Ovary (tissue), 9 donors: ENCODE measurements around the gene OCSTAMP. TPM values are rescaled to one million over a fixed set of nuclear protein-coding genes. Genes with fewer than 3 reads are reported as not detected.

ENCODE experiments used
- DNase-seq, 5 donors: peaks; one replicate each; pipeline ENCODE4 v3.0.0-alpha.2; 2019 to 2020
- H3K27ac ChIP-seq, 2 donors: fragments of 200-600 bp; one replicate each; pipeline versions ENCODE4 v1.5.1 to v1.8.0; 2019 to 2022
- H3K27me3 ChIP-seq: fragments of 200-600 bp; one replicate; pipeline ENCODE4 v1.8.0; 2022
- H3K36me3 ChIP-seq: fragments of 200-600 bp; sonication (generic); one replicate; pipeline ENCODE4 v1.5.1; 2019
- H3K4me1 ChIP-seq: one replicate; pipeline ENCODE4 v1.8.1; 2013; ENCODE audit warnings: mild to moderate bottlenecking, moderate library complexity; ENCODE audit not compliant: insufficient read depth
- H3K4me3 ChIP-seq: fragments of 200-600 bp; sonication (generic); one replicate; pipeline ENCODE4 v1.5.1; 2017
- H3K9me3 ChIP-seq, 2 donors: fragments of 200-600 bp in 1 of 2; sonication (generic) in 1 of 2; one replicate each; pipeline versions ENCODE4 v1.5.1 to v1.8.1; 2013 to 2019; ENCODE audit warnings: mild to moderate bottlenecking in 1 of 2, moderate library complexity in 1 of 2
- EP300 ChIP-seq: sonication (generic); formaldehyde crosslinking; IDR thresholded peaks from one replicate; pipeline ENCODE4 v1.6.1; 2017; ENCODE audit warnings: antibody characterized with exemption
- POLR2A ChIP-seq: fragments of 450-650 bp; IDR thresholded peaks from one replicate; pipeline ENCODE4 v1.6.1; 2017; ENCODE audit warnings: antibody characterized with exemption, mild to moderate bottlenecking, moderate library complexity
- WGBS, 3 donors: extraction: QIAGEN DNeasy Blood & Tissue Kit in 1 of 3; methylation state at CpG; one replicate each; pipeline versions ENCODE4 v1.1.5 to v1.1.7; 2013 to 2017; 5-methylcytosine and 5-hydroxymethylcytosine counted together
- intact Hi-C, 4 donors: fragments of 100-400 bp; cut with DNase I; formaldehyde crosslinking; loops; one replicate each; pipeline versions ENCODE4 v1.11.0 to v1.15.1; 2022 to 2023
- polyA plus RNA-seq, 2 donors: library from polyadenylated mRNA; stranded (reverse); fragments of 200-250 nt in 1 of 2; fragments of 350-450 nt in 1 of 2; fragmentation: Illumina TruSeq in 1 of 2; extraction: RNeasy Lipid Tissue Mini Kit (QIAGEN cat#74804) in 1 of 2; gene quantifications; one replicate each; pipeline ENCODE4 v1.2.3, GENCODE V29; 2013 to 2014
- total RNA-seq, 7 donors: library from RNA; depleted of rRNA in 2 of 7; stranded (reverse); fragments of >200 nt in 2 of 7; fragmentation: NEBNext Ultra II Directional in 3 of 7; extraction: Animal tissue kit (Norgen Biotek cat#: 25700) in 3 of 7; gene quantifications; one replicate each; pipeline versions ENCODE4 v1.1.0 to v1.2.4, GENCODE V29; 2016 to 2023
- TF ChIP-seq, protein P1 (sequence below), 3 donors: fragments of 450-650 bp in 2 of 3; fragments of 200-600 bp in 1 of 3; IDR thresholded peaks; one replicate each; pipeline versions ENCODE4 v1.5.1 to v1.8.0; 2016 to 2022; ENCODE audit warnings: antibody characterized with exemption in 3 of 3, mild to moderate bottlenecking in 1 of 3
- donor health status: DM: no; HTN: no; CAD: no; lungs with moderate emphysema.
- donor health status: DM: no; HTN: no; CAD: no.
- donor health status: Bipolar disorder and iron deficiency.
- donor health status: DM: yes; HTN: yes; CAD: no.
- donor health status: DM: no; HTN: no; CAD: no.
- donor health status: DM: yes; HTN: yes; CAD: no.

OCSTAMP gene
- total and polyA plus RNA-seq, 9 donors: 2.0 TPM; not detected in 8

DNA sequence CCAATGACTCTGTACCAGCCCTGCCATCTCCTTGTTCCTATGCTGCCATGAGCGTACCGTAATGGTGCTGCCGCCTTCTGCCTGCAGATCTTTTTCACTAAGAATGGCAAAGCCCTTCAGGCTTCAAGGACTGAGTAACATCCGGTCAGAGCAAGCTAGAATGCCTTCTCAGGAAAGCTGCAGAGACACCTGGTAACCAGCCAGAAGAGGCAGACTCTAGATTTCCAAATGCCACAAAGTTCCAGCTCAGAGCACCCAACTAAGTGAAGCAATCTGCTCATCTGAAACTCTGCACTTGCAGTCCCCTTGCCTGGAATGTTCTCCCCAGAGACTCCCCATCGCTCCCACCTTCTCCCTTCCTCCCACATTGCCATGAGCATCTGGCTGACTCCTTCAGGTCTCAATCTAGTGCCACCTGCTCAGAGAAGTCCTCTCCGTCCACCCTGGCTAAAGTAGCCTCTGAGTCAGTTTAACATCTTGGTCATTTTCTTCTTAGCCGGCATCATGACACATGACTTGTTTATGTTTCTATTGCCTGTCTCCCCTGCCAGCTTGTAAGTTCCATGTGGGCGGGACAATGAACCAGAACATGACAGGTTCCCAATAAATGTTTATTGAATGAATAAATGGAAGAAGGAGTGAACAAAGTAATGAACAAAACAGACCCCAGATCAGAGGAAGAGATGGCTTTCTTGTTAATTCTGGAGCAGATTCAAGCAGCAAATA, 6.9 kb upstream of the OCSTAMP start:
- Histone ChIP-seq H3K9me3 (no peaks in the 10 kb centered on the region), H3K27me3 (no peaks in the 10 kb centered on the region), H3K4me1 (peaks cover 2% of the 10 kb centered on the region), H3K36me3 (no peaks in the 10 kb centered on the region), H3K27ac (no peak overlapping the region), H3K4me3 (no peak overlapping the region)
- WGBS, 3 donors: 61 to 75% (median 63%) methylated on average over 8 of the region's 8 CpGs
- TF ChIP-seq, protein P1, sequence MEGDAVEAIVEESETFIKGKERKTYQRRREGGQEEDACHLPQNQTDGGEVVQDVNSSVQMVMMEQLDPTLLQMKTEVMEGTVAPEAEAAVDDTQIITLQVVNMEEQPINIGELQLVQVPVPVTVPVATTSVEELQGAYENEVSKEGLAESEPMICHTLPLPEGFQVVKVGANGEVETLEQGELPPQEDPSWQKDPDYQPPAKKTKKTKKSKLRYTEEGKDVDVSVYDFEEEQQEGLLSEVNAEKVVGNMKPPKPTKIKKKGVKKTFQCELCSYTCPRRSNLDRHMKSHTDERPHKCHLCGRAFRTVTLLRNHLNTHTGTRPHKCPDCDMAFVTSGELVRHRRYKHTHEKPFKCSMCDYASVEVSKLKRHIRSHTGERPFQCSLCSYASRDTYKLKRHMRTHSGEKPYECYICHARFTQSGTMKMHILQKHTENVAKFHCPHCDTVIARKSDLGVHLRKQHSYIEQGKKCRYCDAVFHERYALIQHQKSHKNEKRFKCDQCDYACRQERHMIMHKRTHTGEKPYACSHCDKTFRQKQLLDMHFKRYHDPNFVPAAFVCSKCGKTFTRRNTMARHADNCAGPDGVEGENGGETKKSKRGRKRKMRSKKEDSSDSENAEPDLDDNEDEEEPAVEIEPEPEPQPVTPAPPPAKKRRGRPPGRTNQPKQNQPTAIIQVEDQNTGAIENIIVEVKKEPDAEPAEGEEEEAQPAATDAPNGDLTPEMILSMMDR (IDR thresholded peaks at IDR 0.05): no peak
- TF ChIP-seq POLR2A (no peak), EP300 (no peak)
- intact Hi-C loops: loop anchor here in 1 of 4 donors (5.0 kb wide), 1 partner anchor 125 kb away; no protein-coding TSS in a partner anchor
- no peak for DNase-seq

DNA sequence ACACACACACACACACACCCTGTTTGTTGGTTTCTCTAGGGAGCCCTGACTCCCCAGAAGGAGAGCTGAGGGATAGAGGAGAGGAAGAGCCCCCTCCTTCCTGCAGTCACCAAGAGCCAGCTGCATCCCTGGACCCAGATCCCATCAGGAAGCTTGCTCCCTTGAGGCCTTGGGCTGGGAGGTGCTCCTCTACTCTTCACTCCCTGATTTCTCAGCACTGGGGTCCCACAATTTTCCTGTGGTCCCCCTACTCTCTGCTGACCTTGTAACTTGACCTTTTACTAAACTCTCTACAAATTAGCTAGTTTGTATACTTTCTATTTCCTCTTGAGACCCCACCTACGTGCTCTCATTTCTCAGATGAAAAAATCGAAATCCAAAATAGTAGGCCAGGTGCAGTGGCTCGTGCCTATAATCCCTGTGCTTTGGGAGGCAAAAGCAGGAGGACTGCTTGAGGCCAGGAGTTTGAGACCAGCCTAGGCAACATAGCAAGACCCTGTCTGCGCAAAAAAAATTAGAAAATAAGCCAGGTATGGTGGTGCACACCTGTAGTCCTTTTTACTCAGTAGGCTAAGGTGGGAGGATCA, 5.0 kb upstream of the OCSTAMP start:
- WGBS, 3 donors: 80 to 86% (median 82%) methylated on average over 4 of the region's 4 CpGs
- no peaks in the 10 kb centered on the region for H3K4me1 ChIP-seq
- TF ChIP-seq EP300 (no peak), POLR2A (no peak)
- TF ChIP-seq, protein P1 (IDR thresholded peaks at IDR 0.05): no peak
- no peak overlapping the region for H3K27ac ChIP-seq
- no peaks in the 10 kb centered on the region for H3K9me3 ChIP-seq
- H3K27me3 ChIP-seq: no peaks in the 10 kb centered on the region
- DNase-seq: no peak
- intact Hi-C loops: loop anchor here in 1 of 4 donors (5.0 kb wide), 1 partner anchor 127 kb away; no protein-coding TSS in a partner anchor
- H3K36me3 ChIP-seq: no peaks in the 10 kb centered on the region
- no peak overlapping the region for H3K4me3 ChIP-seq

DNA sequence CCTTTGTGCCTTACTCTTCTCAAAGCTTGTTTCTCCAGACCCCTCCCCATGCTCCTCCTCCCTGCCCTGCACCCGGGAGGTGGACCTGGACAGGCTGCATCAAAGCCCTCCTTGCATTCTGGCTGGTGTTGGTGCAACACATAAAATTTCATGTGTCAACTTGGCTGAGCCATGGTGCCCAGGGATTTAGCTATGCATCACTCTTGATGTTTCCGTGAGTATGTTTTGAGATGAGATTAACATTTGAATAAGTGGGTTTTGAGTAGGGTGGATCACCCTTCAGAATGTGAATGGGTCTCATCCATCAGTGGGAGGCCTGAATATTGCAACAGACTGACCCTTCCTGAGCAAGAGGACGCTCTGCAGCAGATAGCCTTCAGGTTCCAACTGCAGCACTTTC, 4.4 kb upstream of the OCSTAMP start:
- TF ChIP-seq POLR2A: no peak
- no peak for TF ChIP-seq EP300
- TF ChIP-seq, protein P1 (IDR thresholded peaks at IDR 0.05): no peak
- no peaks in the 10 kb centered on the region for H3K9me3 ChIP-seq
- no peaks in the 10 kb centered on the region for H3K27me3 ChIP-seq
- no peak for DNase-seq
- H3K36me3 ChIP-seq: no peaks in the 10 kb centered on the region
- no peaks in the 10 kb centered on the region for H3K4me1 ChIP-seq
- H3K27ac ChIP-seq: no peak overlapping the region
- H3K4me3 ChIP-seq: no peak overlapping the region
- intact Hi-C loops: loop anchor here in 1 of 4 donors (5.0 kb wide), 1 partner anchor 127 kb away; no protein-coding TSS in a partner anchor
- 52 to 64% (median 55%) methylated on average over 3 of the region's 3 CpGs for WGBS, 3 donors

DNA sequence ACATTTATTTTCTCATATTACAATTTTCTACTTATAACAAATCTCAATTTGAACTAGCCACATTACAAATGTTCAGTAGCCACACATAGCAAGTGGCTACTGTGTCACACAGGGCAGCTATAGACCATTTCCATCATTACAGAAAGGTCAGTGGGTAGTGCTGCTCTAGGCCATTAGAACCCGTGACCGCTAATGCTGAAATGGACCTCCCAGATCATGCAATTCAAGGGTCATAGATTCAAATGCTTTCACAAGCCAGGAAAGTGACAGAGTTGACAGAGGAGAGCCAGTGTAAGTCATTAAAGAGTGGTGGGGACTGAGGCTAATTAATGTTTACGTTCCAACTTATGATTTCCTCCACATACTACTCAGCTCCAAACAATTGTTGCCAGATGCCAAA, 3.5 kb upstream of the OCSTAMP start:
- no peaks in the 10 kb centered on the region for H3K9me3 ChIP-seq
- WGBS, 3 donors: 88 to 90% (median 89%) methylated on average over 3 of the region's 3 CpGs
- no peaks in the 10 kb centered on the region for H3K4me1 ChIP-seq
- H3K4me3 ChIP-seq: no peak overlapping the region
- H3K36me3 ChIP-seq: no peaks in the 10 kb centered on the region
- DNase-seq: no peak
- intact Hi-C loops: no loop called here
- no peaks in the 10 kb centered on the region for H3K27me3 ChIP-seq
- TF ChIP-seq, protein P1 (IDR thresholded peaks at IDR 0.05): no peak
- H3K27ac ChIP-seq: no peak overlapping the region
